Measurements from ENCODE around the gene PTPRT.

PTPRT gene

DNA sequence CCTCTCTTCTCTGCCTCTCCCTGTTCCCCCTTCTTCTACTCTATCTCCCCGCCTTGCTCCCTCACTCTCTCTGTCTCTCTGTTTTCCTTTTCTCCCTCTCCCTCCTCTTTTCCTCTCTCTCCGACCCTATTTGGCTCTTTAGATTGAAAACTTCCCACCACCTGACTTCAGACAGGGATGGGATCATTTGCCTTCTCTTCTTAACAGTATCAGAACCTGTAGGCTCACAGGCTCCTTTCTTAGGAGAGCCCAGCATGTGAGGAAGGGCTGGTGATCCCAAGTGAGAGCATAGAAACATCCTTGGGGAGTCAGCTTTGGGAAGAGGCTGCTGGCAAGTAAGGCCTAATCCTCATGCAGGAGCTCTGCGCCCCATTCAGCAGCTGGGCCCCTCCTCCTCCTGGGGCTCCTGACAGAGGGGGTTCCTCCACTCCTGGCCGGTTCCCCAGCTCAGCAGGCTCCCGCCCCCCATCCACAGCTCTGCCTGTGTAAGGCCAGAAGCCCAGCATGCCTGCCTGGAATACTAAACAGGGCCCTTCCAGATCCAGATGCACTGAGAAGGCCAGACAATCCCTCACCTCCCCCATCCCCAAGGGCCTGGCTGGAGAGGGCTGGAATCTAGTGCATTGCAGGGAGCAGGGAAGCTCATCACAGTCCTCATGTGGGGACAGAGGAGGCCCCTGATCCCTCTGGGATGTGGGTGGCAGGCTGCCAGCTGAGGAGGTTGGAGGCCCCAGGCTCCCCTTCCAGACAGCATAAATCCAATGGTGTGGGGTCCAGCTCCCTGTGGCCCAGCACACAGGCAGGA lies 93.4 kb downstream of the PTPRT start:
- DNase-seq: no peak

DNA sequence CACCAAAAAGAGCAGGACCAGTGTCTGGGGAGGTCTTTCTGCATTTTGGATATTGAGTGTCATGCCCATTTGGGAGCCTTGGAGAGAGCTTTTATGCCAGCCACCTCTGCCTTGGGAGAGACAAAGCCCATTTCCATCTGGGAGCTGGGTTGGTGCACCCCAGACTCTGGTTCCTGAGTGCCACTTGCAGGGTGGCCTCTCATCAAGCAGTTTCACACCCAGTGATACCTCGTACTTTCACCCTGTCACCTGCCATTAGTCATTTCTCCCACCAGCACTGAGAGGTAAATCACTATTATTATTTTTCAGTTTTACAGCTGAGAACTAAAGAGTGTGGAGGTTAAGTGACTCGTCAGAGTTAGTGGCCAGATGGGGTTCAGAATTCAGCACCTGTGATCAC lies 94.7 kb downstream of the PTPRT start:
- DNase-seq: no peak

DNA sequence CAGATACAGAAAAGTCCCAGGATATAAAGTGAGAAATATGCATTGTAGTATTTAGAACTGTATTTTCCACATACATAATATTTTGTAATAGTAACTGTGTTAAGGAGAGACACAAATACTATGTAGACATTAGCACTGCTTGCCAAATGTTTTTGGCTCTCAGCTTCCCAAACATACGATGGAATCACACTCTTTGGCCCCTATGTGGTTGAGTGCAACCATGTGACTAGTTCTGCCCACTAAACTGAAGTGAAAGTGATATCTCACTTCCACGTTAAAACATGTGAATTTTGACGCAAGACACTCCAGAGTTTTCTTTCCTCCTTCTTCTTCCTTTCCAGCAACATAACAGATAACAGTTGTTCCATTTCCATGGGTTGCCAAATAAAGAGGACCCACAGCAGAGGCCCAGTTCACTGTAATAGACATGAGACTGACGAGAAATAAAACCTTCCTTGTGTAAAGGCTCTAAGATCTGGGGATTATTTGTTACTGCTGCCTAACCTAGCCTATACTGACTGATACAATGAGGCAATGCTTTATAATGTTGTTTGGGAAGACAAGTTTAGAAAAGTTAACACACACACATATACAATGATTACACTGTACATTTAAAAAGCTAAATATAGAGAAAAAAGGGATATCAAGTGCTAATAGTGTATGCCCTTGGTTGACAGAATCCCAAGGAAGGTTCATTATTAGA lies 97.2 kb downstream of the PTPRT start:
- DNase-seq: no peak

DNA sequence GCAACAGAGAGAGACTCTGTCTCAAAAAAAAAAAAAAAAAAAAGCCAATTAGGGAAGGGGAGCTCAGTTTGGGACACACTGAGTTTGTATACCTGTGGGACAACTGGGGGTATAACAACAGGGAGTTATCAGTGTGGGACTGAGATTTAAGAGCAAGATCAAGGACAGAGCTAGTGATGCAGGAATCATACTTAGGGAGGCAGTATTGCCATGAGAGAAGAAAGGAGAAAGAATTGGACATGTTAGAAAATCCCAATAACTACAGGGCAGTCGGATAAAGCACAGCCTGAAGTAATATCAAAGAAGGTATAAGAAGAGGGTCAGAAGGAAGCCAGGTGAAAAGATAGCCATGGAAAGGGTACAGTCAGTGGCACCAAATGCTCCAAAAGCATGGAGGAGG lies 121.2 kb downstream of the PTPRT start:
- DNase-seq: no peak

DNA sequence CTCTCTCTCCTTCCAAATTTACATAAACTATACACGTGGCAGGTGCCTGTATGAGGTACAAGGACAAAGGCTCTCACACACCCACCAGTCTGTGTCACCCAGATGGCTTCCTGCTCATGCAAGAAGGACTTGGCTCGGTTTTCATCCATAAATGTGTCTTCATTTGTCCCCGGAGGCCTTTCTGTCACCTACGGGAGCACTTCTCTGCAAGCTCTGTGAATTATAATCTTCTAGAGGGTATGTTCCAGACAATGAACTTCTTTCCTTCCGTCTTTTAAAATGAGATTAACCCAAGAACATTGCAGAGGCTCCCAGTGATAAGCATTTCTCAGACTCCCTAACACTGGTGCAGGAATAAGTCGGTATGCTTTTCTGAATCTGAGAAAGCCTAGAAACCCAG lies 123.6 kb downstream of the PTPRT start:
- no peak for DNase-seq

DNA sequence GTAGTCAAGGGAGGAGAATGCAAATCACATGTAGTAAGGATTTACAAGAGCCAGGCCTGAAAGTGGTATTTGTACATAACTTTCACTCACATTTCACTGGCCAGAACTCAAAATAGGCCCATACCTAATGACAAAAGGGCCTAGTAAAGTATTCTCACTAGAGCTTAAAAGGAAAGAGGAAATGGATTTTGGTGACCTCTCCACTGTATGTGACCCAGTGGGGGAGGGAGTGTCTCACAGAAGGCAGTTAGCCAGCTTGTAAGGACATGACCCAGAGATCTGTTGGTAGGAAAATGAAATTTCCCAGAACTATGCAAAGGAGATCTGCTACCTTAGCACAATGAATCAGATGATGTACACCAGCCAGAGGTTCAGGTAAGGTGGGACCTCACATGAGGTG lies 124.4 kb downstream of the PTPRT start:
- DNase-seq: no peak

DNA sequence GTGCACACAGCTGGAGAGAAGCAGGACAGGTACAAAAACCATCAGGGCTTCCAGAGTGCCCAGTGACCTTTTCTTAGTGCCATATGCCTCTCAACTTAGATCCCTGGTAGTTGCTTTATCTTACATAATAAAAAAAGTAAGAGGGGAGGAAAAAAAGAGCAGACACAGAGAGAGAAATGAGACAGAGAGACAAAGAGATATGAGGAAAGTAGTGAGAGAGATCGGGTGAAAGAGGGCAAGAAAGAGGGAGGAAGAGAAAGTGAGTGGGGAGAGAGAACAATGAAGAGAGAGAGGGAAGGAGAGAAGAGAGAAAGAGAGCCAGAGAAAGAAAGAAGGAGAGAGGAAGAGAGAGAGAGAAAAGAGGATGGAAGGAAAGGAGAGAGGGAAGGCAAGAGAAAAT lies 131.6 kb downstream of the PTPRT start:
- DNase-seq: no peak

DNA sequence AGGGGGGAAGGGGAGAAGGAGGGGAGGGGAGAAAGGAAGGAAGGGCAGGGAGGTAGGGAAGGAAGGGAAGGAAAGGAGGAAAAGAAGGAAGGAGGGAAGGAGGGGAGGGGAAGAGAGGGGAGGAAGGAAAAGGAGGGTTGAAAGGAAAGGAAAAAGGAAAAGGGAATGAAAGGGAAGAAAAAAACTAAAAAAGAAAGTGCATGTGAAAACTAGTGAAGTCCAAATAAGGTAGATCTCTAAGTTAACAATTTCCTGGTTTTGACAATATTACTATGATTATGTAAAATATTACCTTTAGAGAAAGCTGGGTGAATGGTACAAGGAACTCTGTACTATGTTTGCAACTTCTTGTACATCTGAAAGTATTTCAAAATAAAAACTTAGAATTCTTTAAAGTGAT lies 132.4 kb downstream of the PTPRT start:
- DNase-seq: no peak

DNA sequence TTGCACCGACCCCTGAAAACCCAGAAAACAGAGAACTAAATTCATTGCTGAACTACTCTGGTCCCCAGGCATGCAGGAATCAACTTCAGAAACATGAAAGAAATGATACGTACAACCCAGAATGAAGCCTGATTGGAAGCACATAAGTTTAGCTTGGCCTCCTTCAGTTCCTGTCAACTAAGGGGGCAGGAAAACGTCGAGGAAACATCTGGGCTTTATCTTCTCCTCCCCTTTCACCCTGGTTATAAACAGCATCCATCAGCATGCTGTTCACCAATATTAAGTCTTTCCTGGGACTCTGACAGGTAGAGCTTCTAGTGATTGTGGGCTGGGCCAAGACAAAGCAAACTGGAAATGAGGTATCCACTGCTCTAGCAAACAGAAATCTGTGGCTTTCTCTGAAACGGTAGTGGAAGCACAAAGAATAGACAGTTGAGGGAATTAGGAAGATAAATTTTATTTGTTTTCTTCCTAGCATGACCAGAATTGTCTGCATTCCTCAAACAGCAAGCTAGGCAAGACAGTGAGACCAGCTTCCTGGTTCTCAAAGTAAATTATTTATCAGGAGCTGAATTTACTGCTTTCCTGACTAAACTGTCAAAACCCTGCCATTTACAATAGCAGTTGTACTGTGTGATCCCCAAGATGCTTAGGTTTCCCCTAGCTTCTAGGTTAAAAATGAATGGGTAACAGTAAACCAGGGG lies 134.4 kb downstream of the PTPRT start:
- no peak for DNase-seq

DNA sequence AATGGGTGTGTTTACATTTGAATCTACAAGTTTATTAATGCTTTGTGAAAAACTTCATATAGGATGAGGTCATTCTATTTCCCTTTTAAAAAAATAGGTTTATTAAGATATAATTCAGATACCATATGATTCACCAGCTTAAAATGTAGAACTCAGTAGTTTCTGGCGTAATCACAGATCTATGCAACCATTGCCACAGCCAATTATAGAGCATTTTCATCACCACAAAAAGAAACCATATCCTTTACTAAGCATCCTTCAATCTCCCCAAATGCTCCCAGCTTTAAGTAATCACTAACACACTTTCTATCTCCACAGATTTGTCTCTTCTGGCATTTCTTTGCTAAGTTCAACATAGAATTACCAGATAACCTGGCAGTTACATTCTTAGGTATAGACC lies 137.2 kb downstream of the PTPRT start:
- no peak for DNase-seq

DNA sequence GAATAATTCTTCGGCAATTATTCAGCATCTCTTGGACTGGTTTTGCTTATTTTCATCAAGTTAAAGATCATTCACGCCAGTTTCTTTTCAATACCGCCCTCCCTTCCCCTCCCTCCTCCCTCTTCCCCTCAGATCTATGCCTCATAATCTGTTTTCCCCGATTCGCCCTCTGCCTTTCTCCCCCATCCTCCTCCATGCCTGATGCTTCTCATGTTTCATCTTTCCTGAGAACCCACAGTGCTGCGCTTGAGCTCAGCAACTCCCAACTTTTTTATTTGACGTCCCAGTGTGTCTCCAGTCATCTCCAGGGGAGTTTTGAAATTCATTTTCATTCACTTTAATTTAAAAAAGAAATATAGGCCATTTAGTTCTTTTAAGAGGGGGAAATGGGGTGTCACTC lies 142.7 kb downstream of the PTPRT start:
- DNase-seq: no peak

DNA sequence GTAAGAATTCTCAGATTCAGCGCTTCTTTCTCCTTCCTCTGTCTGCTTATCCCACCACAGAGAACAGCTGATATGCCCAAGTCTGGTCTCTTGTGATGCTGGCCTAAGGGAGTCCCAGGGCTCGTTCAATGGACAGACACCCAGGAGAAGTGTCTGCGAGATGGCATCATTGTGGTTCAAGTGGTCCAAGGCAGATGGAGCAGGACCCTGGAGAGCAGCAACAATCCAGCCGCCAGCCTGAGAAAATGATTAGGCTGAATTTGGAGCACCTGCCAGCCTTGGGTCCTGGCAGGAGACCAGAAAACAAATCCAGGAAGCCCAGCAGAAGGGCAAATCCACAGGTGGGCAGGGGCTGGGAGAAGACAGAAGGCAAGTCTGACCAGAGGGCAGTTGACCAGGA lies 145.8 kb downstream of the PTPRT start:
- DNase-seq: no peak

DNA sequence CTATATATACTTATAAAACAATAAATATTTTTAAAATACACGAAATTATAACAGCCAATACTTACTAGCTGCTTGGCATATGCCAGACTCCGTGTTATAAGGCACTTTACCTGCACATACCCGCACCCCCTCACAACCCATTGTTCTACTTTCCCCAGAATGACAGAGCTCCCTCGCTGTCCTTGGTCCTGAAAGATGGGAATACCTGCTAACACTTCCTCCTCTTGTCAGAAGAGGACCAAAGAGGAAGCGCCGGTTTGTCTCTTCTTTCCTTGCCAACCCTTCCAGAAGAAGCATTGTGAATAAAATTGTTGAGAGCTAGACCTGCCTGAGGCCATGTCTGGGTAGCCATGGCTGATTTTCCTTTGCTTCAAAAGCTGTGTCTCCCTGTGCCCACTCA lies 149.3 kb downstream of the PTPRT start:
- peak in 1 of 5 experiments; percentile 6 for DNase-seq

DNA sequence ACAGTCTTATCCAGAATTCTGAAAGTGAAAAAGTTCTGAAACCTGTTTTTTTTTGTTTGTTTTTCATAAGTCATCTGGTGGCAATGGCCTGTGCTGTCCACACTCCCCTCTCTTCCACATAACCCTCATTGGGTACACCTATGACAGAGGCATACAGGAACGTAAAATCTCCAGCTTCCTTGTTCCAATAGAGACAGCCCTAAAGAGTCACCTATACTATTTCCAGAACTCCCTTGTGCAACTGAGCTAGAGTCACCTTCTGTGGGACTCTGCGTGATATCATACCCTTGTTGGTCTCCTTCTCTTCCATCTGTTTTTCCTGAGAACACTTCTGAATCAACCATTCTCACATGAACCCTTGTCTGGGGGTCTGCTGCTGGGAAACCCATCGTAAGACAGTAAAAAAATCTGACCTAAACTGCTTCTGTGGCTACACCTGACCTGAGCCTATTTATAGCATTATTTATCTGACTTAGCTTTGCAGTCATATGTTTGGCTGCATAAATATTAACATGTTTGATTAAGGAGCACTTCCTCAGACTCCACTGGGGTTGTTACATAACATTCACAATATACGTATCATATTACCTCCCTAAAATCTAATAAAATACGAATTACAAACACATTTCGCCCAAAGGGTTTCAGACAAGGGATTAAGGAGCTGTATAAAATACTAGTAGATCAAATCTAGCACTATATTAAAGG lies 151.9 kb downstream of the PTPRT start:
- no peak for DNase-seq

DNA sequence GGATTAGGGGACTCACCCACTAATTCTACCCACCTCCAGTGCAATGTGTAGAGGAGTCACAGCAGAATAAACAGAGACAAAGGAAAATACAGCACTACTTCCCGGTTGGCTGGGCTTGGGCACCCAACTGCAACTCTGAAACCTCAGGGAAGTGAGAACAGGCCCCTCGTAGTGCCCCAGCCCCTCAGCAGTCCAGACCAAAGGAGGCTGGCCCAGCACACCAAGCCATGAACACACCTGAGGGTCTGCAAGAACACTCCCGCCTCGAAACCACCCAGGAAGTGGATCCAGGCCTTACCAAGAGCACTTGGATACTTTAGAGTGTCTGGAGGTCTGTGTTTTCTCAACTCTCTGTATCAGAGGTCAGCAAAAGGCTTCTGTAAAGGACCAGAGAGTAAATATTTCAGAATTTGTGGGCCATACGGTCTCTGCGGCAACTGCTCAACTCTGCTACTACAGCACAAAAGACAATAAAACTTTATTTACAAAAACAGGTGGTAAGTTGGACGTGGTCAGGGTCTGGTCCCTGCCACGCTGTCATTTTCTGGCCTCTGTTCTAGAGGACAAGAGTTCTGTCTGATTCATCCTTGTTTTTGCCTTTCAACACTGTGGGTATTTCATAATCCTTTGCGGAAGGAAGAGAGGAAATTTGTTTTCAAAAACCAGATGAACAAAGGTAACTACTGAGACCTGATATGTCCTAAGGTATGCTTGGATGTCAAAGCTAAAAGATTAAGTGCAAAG lies 154.6 kb downstream of the PTPRT start:
- no peak for DNase-seq

DNA sequence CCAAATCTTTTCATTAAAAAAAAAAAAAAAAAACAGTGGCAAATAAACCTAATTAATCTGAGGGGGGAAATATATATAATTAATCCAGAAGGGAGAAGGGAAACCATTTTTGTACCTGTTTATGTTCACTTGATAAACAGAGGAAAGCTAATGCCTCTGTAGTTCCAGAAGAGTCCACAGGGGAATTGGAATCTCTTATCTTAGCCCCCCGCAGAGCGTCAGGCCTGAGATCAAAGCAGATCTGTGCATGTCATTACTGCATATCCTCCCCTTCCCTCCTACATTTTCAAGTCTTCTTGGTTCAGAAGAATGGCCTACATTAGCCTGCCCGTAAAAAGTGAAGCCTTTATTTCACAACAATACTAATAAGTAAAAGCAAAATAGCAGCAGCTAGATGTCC lies 157.2 kb downstream of the PTPRT start:
- no peak for DNase-seq

DNA sequence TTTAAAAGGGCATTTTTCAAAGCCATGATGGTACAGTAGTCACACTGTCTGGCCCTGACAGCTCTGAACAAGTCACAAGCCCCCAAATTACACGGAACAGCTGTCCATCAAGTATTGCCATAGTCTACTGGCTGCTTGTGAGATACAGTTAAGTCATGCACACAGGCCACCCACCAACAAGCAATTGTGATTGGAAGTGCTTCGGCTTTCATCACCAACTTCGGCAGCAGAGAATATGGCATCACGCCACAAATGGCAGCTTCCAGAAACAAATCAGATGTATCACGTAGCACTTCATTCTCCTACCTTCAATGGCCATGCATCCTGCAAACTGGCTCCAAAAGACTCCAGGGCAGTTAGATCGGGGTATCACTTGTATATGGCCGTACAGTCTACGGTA lies 160.5 kb downstream of the PTPRT start:
- DNase-seq: no peak

DNA sequence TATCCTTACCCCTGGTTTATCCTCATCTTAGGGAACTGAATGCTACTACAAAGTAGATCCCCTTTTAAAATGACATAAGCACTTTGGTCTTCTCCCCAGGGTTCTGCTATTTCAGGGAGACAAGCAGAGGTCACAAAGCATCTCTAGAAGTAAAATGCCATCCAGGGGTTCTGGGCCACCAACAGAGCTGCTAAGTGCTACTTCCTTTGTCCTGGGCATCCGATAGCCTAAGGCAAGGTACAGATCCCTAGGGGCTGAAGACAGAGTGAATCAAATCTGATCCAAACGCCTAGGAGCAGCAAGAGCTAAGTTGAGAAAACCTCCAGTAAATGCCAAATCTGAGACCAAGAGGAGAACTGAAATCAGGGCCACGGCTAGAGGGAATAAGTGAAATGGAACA lies 161.2 kb downstream of the PTPRT start:
- no peak for DNase-seq

DNA sequence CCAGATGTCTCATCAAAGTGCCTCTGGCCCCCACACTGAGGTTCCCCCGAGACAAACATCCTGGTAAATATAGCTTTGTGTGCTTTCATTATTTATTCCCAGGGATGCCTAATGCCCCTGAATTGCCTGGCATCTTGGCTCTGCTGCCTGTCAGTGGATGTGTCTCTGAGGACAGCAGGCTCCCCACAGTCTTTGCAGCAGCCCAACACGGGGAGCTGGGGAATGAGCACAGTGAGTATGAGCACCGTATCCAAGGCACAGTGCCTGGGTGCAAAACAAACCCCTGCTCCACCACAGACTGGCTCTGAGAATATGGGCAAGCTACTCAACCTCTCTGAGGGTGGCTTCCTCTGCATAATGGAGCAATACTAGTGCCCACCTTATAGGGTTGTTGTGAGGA lies 165.9 kb downstream of the PTPRT start:
- DNase-seq: no peak

DNA sequence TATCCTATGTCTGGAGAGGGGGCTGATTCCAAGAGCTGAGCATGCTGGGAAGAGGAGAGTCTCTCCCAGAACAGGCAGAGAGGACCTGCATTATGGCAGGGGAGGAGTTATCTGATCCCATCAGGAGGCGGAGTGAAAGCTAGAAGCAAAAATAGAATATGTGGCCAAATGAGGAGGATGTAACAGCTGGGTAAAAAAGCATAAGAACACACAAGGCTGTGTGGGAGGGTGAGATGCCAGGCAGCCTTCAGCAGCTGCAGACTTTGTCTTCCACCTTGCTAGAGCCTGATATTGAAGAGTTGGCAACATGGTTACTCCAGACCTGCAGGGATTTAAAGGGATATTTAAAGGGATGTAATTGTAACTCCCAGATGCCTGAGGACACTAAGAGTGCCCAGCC lies 167.1 kb downstream of the PTPRT start:
- DNase-seq: no peak

DNA sequence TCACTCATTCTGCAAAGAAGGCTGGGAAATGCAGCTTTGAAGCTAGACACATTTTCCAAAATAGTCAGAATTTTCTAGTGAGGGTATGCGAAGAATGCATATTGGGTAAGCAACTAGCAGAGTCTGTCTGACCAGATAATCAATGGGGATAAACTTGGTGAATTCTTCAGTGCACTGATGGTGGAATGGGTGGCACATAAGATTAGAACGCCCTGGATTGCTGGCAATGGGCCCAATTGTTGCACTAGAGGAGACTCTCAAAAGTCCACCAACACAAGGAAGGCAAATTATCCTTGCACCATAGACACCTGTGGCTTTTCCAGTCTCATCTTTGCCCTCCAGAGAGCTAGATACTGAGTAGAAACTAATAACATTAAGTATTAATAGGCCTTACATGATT lies 167.6 kb downstream of the PTPRT start:
- no peak for DNase-seq

DNA sequence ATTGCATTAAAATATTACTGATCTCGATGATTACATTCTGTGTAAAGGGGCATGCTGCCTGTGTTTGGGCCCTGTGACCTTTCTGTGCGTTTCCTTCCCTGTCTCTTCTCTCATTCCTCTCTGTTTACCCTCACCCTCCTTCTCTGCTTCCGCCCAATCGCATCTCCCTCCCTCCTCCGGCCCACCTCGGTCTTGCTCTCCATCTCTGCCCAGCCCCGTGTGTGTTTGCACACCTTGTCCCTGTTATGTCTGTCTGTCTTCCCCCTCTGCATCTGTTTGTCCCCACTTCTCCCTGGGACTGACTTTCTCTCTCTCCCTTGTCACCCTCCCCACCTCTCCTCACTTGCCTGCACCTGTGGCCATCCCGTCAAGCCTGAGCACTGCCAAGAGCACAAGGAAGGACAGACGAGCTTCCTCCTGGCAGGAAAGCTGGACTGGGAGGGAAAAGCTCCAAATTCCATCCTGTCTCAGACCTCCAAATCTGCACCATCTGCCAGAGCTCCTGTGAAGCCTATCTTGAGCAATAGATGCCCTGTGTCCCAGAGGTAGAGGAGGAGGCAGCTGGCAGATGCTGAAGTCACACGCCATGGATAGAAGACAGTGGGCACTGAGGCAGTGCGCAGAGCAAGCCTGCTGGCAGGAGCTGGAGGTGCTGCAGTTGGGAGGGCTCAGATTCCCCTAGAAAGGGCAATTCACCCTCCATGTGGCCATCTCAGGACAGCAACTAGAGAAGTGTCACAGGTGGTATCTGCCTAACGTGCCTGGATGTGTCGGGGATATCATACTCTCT lies 172.3 kb downstream of the PTPRT start:
- no peak for DNase-seq

Measured in T-helper 2 cell (primary cell).